ENCODE data around the gene SLC35F3. TPM values are rescaled to one million over a fixed set of nuclear protein-coding genes. Genes with fewer than 3 reads are reported as not detected.
A peak's percentile ranks its signal among the peaks of the same experiment; 100 is the strongest.

The SLC35F3 gene
- total RNA-seq, 1 donor = not detected

DNA sequence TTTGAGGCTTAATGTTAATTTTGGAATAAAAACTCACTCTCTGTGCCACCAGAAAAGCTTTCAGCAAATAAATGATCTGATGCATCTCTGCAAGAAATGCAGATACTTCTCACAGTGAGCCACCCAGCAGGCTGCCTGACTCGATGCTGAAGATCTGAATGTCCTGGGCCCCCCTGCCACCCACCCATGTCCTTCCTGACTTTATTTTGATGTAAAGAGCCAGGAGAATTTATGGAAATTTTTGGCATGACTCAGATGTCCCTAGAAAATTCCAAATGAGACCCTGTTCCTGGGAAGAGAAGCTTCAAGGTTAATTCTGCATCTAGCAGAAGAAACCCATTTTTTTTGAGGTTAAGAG, 406.0 kb downstream of the SLC35F3 start:
- Histone ChIP-seq H3K4me2 (ENCODE audit: insufficient read depth, low read length) (peak overlapping the region; percentile 80), H3K27ac (ENCODE audit: low read depth, low read length) (no peak overlapping the region), H3K9me3 (ENCODE audit: low read depth, low read length) (no peaks in the 10 kb centered on the region), H3K27me3 (ENCODE audit: insufficient read depth, low read length) (peaks cover 7% of the 10 kb centered on the region), H3K79me2 (ENCODE audit: insufficient read depth, low read length) (no peaks in the 10 kb centered on the region), H3K36me3 (ENCODE audit: insufficient read depth, low read length) (no peaks in the 10 kb centered on the region), H3K4me3 (ENCODE audit: insufficient read depth, low read length) (peak overlapping the region; percentile 59), H4K20me1 (ENCODE audit: insufficient read depth, low read length) (no peaks in the 10 kb centered on the region), H2AFZ (ENCODE audit: low read length) (no peak overlapping the region), H3K4me1 (ENCODE audit: insufficient read depth, low read length) (peaks cover 18% of the 10 kb centered on the region)
- TF ChIP-seq, protein P1, sequence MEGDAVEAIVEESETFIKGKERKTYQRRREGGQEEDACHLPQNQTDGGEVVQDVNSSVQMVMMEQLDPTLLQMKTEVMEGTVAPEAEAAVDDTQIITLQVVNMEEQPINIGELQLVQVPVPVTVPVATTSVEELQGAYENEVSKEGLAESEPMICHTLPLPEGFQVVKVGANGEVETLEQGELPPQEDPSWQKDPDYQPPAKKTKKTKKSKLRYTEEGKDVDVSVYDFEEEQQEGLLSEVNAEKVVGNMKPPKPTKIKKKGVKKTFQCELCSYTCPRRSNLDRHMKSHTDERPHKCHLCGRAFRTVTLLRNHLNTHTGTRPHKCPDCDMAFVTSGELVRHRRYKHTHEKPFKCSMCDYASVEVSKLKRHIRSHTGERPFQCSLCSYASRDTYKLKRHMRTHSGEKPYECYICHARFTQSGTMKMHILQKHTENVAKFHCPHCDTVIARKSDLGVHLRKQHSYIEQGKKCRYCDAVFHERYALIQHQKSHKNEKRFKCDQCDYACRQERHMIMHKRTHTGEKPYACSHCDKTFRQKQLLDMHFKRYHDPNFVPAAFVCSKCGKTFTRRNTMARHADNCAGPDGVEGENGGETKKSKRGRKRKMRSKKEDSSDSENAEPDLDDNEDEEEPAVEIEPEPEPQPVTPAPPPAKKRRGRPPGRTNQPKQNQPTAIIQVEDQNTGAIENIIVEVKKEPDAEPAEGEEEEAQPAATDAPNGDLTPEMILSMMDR (IDR thresholded peaks at IDR 0.05; ENCODE audit: extremely low read depth, low read depth, low read length) = no peak
- DNase-seq (ENCODE audit: insufficient read length, low spot score, missing footprints) = no peak

DNA sequence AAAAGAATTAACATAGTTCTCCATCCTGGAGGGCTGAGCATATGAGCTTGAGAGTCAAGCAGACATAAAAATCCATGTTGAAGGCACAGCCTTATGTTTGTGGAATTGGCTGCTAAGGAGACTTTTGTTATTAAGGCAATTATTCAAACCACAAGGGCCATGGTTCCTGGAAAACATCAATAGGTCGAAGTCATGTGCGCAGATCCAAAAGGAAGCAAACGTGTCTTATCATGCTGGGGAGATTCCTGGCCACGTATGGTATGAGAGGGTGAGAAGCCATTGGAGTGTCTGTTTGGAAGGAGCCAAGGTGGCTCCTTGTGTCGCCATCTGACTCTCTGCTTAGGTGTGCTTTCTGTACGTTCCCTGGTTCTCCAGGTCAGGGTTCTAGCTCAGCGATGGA, 406.9 kb downstream of the SLC35F3 start:
- no peak overlapping the region for H3K27ac ChIP-seq (ENCODE audit: low read depth, low read length)
- no peaks in the 10 kb centered on the region for H4K20me1 ChIP-seq (ENCODE audit: insufficient read depth, low read length)
- H3K27me3 ChIP-seq (ENCODE audit: insufficient read depth, low read length) = peaks cover 4% of the 10 kb centered on the region
- no peaks in the 10 kb centered on the region for H3K9me3 ChIP-seq (ENCODE audit: low read depth, low read length)
- TF ChIP-seq, protein P1 (IDR thresholded peaks at IDR 0.05; ENCODE audit: extremely low read depth, low read depth, low read length) = no peak
- H2AFZ ChIP-seq (ENCODE audit: low read length) = no peak overlapping the region
- H3K4me1 ChIP-seq (ENCODE audit: insufficient read depth, low read length) = peaks cover 24% of the 10 kb centered on the region
- no peak for DNase-seq (ENCODE audit: insufficient read length, low spot score, missing footprints)
- no peaks in the 10 kb centered on the region for H3K79me2 ChIP-seq (ENCODE audit: insufficient read depth, low read length)
- no peak overlapping the region for H3K4me2 ChIP-seq (ENCODE audit: insufficient read depth, low read length)
- no peak overlapping the region for H3K4me3 ChIP-seq (ENCODE audit: insufficient read depth, low read length)
- H3K36me3 ChIP-seq (ENCODE audit: insufficient read depth, low read length) = no peaks in the 10 kb centered on the region

DNA sequence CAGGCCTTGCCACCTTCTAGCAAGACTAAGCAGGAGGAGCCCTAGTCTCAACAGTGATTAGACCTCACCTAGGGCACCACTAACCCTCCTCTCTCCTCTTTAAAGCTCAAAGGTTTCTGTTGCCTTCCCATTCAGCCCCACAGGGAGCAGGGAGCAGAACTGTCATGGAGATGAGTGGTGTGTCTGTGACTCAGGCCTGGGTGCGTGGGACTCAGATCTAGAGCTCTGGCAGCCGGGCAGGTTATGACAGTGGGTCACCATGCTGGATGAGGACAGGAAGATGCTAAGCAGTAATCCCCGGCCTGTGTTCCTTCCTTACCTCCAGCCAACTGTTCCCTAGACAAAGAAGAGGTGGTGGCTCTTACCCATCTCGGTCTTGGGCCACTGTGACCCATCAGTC, 408.7 kb downstream of the SLC35F3 start:
- H3K79me2 ChIP-seq (ENCODE audit: insufficient read depth, low read length) = no peaks in the 10 kb centered on the region
- TF ChIP-seq, protein P1 (IDR thresholded peaks at IDR 0.05; ENCODE audit: extremely low read depth, low read depth, low read length) = no peak
- H3K4me3 ChIP-seq (ENCODE audit: insufficient read depth, low read length) = no peak overlapping the region
- H4K20me1 ChIP-seq (ENCODE audit: insufficient read depth, low read length) = no peaks in the 10 kb centered on the region
- DNase-seq (ENCODE audit: insufficient read length, low spot score, missing footprints) = peak; percentile 61
- no peaks in the 10 kb centered on the region for H3K36me3 ChIP-seq (ENCODE audit: insufficient read depth, low read length)
- peaks cover 16% of the 10 kb centered on the region for H3K27me3 ChIP-seq (ENCODE audit: insufficient read depth, low read length)
- no peak overlapping the region for H3K4me2 ChIP-seq (ENCODE audit: insufficient read depth, low read length)
- no peaks in the 10 kb centered on the region for H3K9me3 ChIP-seq (ENCODE audit: low read depth, low read length)
- H2AFZ ChIP-seq (ENCODE audit: low read length) = no peak overlapping the region
- H3K27ac ChIP-seq (ENCODE audit: low read depth, low read length) = no peak overlapping the region
- peaks cover 24% of the 10 kb centered on the region for H3K4me1 ChIP-seq (ENCODE audit: insufficient read depth, low read length)

DNA sequence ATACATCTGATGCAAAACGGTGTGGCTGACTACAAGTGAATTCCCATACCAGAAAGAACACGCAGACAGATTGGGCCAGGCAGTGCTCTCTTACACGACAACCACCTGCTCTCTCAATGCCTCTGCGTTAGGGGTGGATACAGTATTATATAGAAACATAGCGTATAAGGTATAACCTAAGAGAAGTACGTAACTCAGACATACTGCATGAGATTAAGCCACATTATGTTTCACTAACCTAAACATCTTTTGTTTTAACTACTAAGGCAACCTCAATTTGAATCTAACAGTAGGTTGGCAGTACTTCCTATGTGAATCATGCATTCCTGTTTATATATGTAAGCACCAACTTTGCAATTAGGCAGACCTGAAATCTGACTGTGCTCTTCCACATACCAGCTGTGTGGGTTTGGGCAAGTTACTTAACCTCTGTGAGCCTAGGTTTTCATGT, 410.6 kb downstream of the SLC35F3 start:
- no peak overlapping the region for H3K4me3 ChIP-seq (ENCODE audit: insufficient read depth, low read length)
- TF ChIP-seq, protein P1 (IDR thresholded peaks at IDR 0.05; ENCODE audit: extremely low read depth, low read depth, low read length) = no peak

More for the DNA sequence above, 410.6 kb downstream of the SLC35F3 start:
- Histone ChIP-seq H3K27me3 (ENCODE audit: insufficient read depth, low read length) (peaks cover 22% of the 10 kb centered on the region), H4K20me1 (ENCODE audit: insufficient read depth, low read length) (no peaks in the 10 kb centered on the region), H3K9me3 (ENCODE audit: low read depth, low read length) (no peaks in the 10 kb centered on the region), H3K4me1 (ENCODE audit: insufficient read depth, low read length) (peaks cover 17% of the 10 kb centered on the region), H2AFZ (ENCODE audit: low read length) (no peak overlapping the region), H3K4me2 (ENCODE audit: insufficient read depth, low read length) (peak overlapping the region; percentile 6), H3K36me3 (ENCODE audit: insufficient read depth, low read length) (no peaks in the 10 kb centered on the region), H3K79me2 (ENCODE audit: insufficient read depth, low read length) (no peaks in the 10 kb centered on the region), H3K27ac (ENCODE audit: low read depth, low read length) (no peak overlapping the region)
- DNase-seq (ENCODE audit: insufficient read length, low spot score, missing footprints) = peak; percentile 54
